ENCODE data around the gene MOB2.
A peak's percentile ranks its signal among the peaks of the same experiment; 100 is the strongest.

The MOB2 gene

GRCh38 chr11:1485504-1485885 is 1.1 kb downstream of the MOB2 start:
- TF ChIP-seq, protein P1, sequence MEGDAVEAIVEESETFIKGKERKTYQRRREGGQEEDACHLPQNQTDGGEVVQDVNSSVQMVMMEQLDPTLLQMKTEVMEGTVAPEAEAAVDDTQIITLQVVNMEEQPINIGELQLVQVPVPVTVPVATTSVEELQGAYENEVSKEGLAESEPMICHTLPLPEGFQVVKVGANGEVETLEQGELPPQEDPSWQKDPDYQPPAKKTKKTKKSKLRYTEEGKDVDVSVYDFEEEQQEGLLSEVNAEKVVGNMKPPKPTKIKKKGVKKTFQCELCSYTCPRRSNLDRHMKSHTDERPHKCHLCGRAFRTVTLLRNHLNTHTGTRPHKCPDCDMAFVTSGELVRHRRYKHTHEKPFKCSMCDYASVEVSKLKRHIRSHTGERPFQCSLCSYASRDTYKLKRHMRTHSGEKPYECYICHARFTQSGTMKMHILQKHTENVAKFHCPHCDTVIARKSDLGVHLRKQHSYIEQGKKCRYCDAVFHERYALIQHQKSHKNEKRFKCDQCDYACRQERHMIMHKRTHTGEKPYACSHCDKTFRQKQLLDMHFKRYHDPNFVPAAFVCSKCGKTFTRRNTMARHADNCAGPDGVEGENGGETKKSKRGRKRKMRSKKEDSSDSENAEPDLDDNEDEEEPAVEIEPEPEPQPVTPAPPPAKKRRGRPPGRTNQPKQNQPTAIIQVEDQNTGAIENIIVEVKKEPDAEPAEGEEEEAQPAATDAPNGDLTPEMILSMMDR (conservative IDR thresholded peaks at IDR 0.05; ENCODE audit: low read depth, low read length): no peak
- DNase-seq (ENCODE audit: low read depth): no peak

DNA sequence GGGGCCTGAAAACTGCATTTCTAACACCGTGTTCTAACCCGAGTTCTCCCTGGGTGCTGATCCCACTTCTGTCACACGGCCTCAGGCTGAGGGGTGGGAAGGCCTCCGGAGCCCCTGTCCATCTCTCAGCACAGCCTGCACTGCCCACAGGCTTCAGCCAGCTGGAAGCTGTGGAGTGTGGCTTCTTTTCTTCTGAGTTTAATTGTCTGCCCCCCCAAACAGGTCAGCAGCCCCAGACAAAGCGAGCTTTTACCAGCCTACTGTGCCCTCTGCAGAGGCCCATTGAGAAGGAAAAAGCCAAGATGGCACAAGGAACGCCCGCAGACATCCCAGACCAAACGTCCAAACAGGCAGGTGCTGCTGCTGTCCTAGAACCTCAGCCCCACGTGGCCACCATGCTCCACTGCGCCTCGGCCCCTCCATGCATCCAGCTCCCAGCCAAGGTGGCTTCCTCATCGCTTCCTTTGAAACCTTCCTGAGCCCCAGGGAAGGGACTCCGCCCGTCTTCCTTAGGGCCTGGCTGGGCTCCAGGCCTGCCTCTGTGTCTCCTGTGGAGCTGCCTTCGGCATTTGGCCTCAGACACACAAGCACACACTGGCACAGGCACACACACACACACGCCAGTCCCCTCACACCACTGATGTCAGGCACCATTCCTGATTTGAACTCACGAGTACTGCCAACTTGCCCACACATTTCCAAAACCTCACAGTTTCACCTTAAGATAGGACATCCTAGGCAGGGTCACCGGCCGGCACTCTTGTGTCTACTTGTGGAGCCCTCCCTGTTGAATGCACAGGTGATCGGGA is 1.7 kb downstream of the MOB2 start:
- H3K4me3 ChIP-seq (ENCODE audit: low read depth, low read length): no peak overlapping the region
- TF ChIP-seq, protein P1 (conservative IDR thresholded peaks at IDR 0.05; ENCODE audit: low read depth, low read length): no peak
- no peak for DNase-seq (ENCODE audit: low read depth)

More at GRCh38 chr11:1485504-1485885, 1.1 kb downstream of the MOB2 start:
- no peak overlapping the region for H3K4me3 ChIP-seq (ENCODE audit: low read depth, low read length)

GRCh38 chr11:1484061-1484671 is 2.4 kb downstream of the MOB2 start:
- DNase-seq (ENCODE audit: low read depth): no peak
- TF ChIP-seq, protein P1 (conservative IDR thresholded peaks at IDR 0.05; ENCODE audit: low read depth, low read length): no peak
- no peak overlapping the region for H3K4me3 ChIP-seq (ENCODE audit: low read depth, low read length)

- no peak overlapping the region for H3K4me3 ChIP-seq (ENCODE audit: low read depth, low read length)
- TF ChIP-seq, protein P1 (conservative IDR thresholded peaks at IDR 0.05; ENCODE audit: low read depth, low read length): no peak
Measured at GRCh38 chr11:1483445-1483961, 3.1 kb downstream of the MOB2 start.

GRCh38 chr11:1482581-1483444 is 3.8 kb downstream of the MOB2 start:
- no peak overlapping the region for H3K4me3 ChIP-seq (ENCODE audit: low read depth, low read length)
- DNase-seq (ENCODE audit: low read depth): no peak
- TF ChIP-seq, protein P1 (conservative IDR thresholded peaks at IDR 0.05; ENCODE audit: low read depth, low read length): peak; percentile 3

More at GRCh38 chr11:1483445-1483961, 3.1 kb downstream of the MOB2 start:
- DNase-seq (ENCODE audit: low read depth): no peak

DNA sequence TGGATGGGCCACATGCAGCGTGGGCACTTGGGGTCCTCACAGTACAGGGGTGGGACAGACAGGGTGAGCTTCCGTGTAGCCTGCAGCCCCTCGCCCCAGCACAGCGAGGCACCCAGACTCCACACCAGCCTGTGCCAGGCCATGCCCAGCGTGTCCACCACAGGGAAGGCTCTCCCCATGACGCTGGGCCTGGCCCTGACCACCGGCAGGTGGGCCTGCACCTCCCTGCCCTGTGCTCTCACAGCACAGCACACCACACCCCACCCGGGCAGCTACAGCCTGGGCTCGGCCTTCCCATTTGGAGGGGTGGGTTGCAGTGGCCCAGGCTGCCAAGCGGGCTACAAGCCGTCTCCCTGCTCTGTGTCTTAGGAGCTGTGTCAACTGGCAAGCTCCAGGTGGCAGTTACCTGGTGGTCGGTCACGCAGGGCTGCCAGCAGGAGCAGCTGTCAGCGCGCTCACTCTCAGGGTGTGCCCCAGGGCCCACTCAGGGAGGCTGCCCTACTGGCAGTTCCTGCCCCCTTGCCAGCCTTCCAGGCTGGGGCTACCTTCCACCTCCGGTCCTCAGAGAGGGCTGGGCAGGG is 4.6 kb downstream of the MOB2 start:
- TF ChIP-seq, protein P1 (conservative IDR thresholded peaks at IDR 0.05; ENCODE audit: low read depth, low read length): no peak
- no peak for DNase-seq (ENCODE audit: low read depth)
- H3K4me3 ChIP-seq (ENCODE audit: low read depth, low read length): no peak overlapping the region
